Subcutaneous adipose tissue (tissue), 4 donors: Measurements from ENCODE around the gene ZNF205. TPM values are rescaled to one million over a fixed set of nuclear protein-coding genes. Genes with fewer than 3 reads are reported as not detected.

Source experiments
- total RNA-seq, 4 donors: library from RNA; depleted of rRNA; stranded (reverse); fragments of >200 nt; gene quantifications; one replicate each; pipeline ENCODE4 v1.1.0, GENCODE V29; 2016
- TF ChIP-seq, protein P1 (sequence below): fragments of 450-650 bp; IDR thresholded peaks from one replicate; pipeline ENCODE4 v1.5.1; 2016; ENCODE audit warnings: low read depth, mild to moderate bottlenecking, control low read depth, antibody characterized with exemption, moderate library complexity

Gene ZNF205
- total RNA-seq, 4 donors from 2014 or later, result 3.4 to 15.3 (median 7.6) TPM

DNA sequence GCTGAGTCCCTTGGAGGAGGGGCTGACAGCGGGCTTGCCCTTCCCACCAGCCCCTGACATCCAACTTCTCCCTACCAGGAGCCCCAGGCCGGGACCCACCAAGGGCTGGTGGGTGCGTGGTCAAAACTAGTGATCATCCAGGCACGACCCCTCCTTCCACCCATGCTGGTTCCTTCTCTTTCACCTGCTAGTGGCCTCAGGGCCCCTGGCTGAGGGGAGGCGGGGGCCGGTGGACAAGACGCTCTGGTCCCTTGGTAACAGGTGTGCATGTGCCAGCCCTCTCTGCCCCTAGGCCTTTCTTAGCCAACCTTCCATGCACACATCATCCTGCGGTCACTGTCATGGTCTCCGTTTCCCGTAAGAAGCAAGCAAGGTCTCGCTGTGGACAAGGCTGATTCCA lies 30.8 kb downstream of the ZNF205 start:
- TF ChIP-seq, protein P1, sequence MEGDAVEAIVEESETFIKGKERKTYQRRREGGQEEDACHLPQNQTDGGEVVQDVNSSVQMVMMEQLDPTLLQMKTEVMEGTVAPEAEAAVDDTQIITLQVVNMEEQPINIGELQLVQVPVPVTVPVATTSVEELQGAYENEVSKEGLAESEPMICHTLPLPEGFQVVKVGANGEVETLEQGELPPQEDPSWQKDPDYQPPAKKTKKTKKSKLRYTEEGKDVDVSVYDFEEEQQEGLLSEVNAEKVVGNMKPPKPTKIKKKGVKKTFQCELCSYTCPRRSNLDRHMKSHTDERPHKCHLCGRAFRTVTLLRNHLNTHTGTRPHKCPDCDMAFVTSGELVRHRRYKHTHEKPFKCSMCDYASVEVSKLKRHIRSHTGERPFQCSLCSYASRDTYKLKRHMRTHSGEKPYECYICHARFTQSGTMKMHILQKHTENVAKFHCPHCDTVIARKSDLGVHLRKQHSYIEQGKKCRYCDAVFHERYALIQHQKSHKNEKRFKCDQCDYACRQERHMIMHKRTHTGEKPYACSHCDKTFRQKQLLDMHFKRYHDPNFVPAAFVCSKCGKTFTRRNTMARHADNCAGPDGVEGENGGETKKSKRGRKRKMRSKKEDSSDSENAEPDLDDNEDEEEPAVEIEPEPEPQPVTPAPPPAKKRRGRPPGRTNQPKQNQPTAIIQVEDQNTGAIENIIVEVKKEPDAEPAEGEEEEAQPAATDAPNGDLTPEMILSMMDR, result no peak

DNA sequence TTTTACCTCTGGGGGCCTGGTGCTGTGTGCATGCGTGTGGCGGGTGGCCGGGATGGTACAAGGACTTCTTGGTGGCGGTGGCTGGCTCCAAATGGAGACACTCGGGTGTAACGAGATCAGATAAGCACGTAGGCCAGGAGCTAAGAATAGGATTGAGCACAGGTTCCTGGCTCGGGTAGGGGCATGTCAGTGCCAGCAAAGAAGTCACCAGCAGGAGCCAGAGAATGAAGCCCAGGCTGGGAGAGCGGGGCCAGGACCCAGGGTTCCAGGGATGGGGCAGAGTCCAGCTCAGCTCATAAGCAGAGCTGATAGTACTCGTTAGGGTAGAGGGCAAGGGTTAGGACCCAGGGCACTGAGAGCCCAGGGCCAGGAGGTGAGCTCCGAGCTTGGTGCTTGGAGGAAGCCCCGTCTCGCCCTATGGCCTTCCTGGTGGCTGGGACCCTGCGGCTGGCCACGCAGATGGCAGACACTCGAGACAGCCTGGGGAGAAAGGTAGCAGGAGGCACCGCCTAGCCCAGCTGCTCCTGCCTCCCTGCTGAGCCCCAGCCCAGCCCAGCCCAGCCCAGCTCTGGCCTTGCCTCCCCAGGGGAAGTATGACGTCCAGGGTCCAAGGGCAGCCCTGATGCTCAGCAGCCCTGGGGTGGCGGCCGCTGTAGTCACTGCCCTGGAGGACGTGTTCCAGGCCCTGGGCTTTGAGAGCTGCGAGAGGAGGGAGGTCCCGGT lies 31.4 kb downstream of the ZNF205 start:
- TF ChIP-seq, protein P1, result no peak

DNA sequence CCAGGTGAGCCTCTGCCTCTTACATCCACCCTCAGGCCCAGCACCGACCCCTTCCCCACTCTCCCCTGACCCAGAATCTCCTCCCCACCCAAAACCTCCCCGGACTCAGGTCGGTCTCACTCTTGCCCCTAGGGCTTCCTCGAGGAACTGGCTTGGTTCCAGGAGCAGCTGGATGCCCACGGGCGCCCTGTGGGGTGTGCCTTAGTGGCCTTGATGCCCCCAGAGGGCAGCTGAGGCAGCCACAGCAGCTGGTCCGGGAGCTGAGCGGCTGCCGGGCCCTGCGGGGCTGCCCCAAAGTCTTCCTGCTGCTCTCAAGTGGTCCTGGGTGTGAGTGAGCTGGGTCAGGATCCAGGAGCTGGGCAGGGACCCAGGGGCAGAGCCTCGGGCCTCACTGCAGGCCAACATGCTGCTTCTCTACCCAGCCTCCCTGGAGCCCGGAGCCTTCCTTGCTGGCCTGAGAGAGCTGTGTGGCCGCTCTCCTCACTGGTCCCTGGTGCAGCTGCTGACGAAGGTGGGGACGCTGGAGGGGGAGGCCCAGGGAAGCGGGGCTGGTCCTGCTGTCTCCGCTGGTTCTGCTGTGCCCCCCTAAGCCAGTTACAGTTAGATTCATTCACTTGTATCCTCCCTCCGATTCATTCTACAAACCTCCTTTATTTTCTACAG lies 32.1 kb downstream of the ZNF205 start:
- TF ChIP-seq, protein P1, result no peak

DNA sequence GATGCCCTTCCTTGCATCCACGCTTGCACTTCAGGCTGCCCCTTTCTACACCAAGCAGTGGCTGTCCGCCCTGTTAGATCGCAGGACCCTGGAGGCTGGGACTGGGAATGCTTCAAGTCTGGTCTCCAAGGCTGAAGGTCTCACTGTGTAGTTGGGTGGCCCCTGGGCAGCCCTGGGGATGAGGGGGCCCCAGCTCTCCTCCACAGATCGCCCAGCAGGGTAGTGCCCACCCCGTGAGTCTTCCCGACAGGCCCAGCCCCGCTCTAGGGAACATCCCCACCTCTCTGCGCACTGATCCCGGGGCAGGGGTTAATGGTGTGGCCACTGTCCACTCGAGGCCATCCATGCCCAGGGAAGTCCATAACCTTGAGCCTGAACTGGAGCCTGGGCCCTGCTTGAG lies 32.8 kb downstream of the ZNF205 start:
- TF ChIP-seq, protein P1, result no peak

DNA sequence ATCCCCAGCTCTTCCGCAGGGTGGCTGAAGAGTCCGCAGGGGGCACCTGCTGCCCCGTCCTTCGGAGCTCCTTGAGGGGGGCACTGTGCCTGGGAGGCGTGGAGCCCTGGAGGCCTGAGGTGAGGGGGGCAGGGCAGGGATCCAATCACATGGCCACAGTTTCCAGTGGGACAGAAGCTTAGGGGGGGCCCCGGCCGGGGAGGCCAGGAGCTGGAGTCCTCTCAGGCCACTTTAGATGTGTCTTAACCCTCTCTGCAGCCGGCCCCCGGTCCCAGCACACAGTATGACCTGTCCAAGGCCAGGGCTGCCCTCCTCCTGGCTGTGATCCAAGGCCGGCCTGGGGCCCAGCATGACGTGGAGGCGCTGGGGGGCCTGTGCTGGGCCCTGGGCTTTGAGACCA lies 33.3 kb downstream of the ZNF205 start:
- TF ChIP-seq, protein P1, result no peak

DNA sequence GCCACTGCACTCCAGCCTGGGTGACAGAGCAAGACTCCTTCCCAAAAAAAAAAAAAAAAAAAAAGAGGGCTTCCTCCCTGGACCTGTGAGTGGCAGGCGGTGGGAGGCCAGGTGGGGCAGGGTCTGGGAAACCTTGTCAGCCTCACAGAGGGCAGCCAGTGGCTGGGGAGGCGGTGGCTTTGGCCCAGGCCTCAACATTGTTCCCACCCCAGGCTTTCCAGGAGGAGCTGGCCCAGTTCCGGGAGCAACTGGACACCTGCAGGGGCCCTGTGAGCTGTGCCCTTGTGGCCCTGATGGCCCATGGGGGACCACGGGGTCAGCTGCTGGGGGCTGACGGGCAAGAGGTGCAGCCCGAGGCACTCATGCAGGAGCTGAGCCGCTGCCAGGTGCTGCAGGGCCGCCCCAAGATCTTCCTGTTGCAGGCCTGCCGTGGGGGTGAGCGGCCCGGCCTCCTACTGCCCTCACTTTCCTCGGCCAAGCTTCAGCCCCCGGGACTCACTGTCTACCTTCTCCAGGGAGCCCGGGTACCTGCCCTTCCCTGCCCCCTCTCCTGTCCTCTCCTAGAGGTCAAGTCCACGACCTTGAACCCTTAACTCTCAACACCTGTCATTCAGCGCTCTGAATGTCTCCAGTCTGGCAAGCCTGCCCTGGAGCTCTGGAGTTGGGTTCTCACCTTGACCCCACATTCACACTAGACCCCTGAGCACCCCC lies 34.8 kb downstream of the ZNF205 start:
- TF ChIP-seq, protein P1, result no peak

DNA sequence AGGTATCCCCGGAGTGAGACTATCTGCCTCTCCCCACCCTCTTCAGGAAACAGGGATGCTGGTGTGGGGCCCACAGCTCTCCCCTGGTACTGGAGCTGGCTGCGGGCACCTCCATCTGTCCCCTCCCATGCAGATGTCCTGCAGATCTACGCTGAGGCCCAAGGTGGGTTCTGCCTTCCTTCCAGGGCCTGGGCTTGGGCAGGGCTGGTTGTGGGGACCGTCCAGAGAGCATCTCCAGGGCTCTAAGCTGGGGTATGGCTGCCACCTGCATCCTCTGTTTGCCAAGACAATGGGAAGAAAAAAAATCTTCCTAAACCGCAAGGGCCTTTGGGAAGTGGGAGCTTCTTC lies 35.3 kb downstream of the ZNF205 start:
- TF ChIP-seq, protein P1, result no peak
